HG03159 (cell line): ENCODE measurements around the gene SP3.
"Not testable (repeated sequence)": the region's sequence is repeated elsewhere in the genome, so short reads cannot be mapped to it uniquely, and the experiment has no call there.

ENCODE experiments used
- ATAC-seq: cut with Tn5 transposase; IDR thresholded peaks from one replicate; pipeline ENCODE4 v1.9.1; 2021; ENCODE audit warnings: mild to moderate bottlenecking, moderate library complexity; ENCODE audit not compliant: unreplicated experiment

The SP3 gene

GRCh38 chr2:173896755-173897154 is 68.4 kb downstream of the SP3 start:
- ATAC-seq, result no peak

- no peak for ATAC-seq
Measured at GRCh38 chr2:173892341-173892740, 72.8 kb downstream of the SP3 start.

- ATAC-seq, result no peak
Measured at GRCh38 chr2:173891315-173892037, 73.7 kb downstream of the SP3 start.

GRCh38 chr2:173889464-173889863 is 75.7 kb downstream of the SP3 start:
- ATAC-seq, result not testable (repeated sequence)

- no peak for ATAC-seq
Measured at GRCh38 chr2:173886613-173887012, 78.6 kb downstream of the SP3 start.

GRCh38 chr2:173884025-173884802 is 81.0 kb downstream of the SP3 start:
- no peak for ATAC-seq

GRCh38 chr2:173881886-173882285 is 83.3 kb downstream of the SP3 start:
- ATAC-seq, result no peak

GRCh38 chr2:173881461-173881860 is 83.7 kb downstream of the SP3 start:
- ATAC-seq, result no peak

GRCh38 chr2:173880561-173880960 is 84.6 kb downstream of the SP3 start:
- ATAC-seq, result no peak

- no peak for ATAC-seq
Measured at GRCh38 chr2:173876833-173877413, 88.2 kb downstream of the SP3 start.

GRCh38 chr2:173874894-173875237 is 90.3 kb downstream of the SP3 start:
- peak; percentile 95 for ATAC-seq

GRCh38 chr2:173874003-173874893 is 90.9 kb downstream of the SP3 start:
- no peak for ATAC-seq

- no peak for ATAC-seq
Measured at GRCh38 chr2:173872714-173873113, 92.5 kb downstream of the SP3 start.

- no peak for ATAC-seq
Measured at GRCh38 chr2:173869244-173870229, 95.6 kb downstream of the SP3 start.

- no peak for ATAC-seq
Measured at GRCh38 chr2:173868406-173868805, 96.8 kb downstream of the SP3 start.

- ATAC-seq, result no peak
Measured at GRCh38 chr2:173866874-173867618, 98.1 kb downstream of the SP3 start.

- no peak for ATAC-seq
Measured at GRCh38 chr2:173865971-173866873, 99.0 kb downstream of the SP3 start.

- ATAC-seq, result no peak
Measured at GRCh38 chr2:173862612-173863217, 102.5 kb downstream of the SP3 start.
